K562 (cell line): ENCODE results near the gene MAST3. TPM values are rescaled to one million over a fixed set of nuclear protein-coding genes. Genes with fewer than 3 reads are reported as not detected.
A peak's percentile ranks its signal among the peaks of the same experiment; 100 is the strongest.

ENCODE experiments used
- CUX1 ChIP-seq: fragments of 200-800 bp; sonication (Bioruptor generic); IDR thresholded peaks from 2 replicates; pipeline ENCODE4 v1.6.1; 2016; ENCODE audit warnings: missing genetic modification characterization, missing compliant biosample characterization
- E2F6 ChIP-seq, 2 experiments: IDR thresholded peaks; 2 replicates each; pipeline ENCODE4 v1.6.1; 2011; ENCODE audit warnings: borderline replicate concordance in 1 of 2, control low read depth in 1 of 2, low read depth in 1 of 2, low read length in 1 of 2, mild to moderate bottlenecking in 1 of 2, mixed read lengths in 1 of 2, moderate library complexity in 1 of 2; ENCODE audit not compliant: insufficient read depth in 1 of 2, insufficient read length in 1 of 2, poor library complexity in 1 of 2, severe bottlenecking in 1 of 2; ENCODE audit errors: extremely low read depth in 1 of 2
- FOXJ2 ChIP-seq: fragments of 200-800 bp; sonication (Bioruptor generic); IDR thresholded peaks from 2 replicates; pipeline ENCODE4 v1.6.1; 2016; ENCODE audit warnings: missing genetic modification characterization, missing compliant biosample characterization
- HOXB6 ChIP-seq: fragments of 250-450 bp; sonication (Bioruptor Pico); IDR thresholded peaks from 2 replicates; pipeline ENCODE4 v1.5.1; 2022; ENCODE audit warnings: mild to moderate bottlenecking, borderline replicate concordance
- PREB ChIP-seq: sonication (generic); formaldehyde crosslinking; IDR thresholded peaks from 2 replicates; pipeline ENCODE4 v1.8.1; 2023; ENCODE audit warnings: mild to moderate bottlenecking, missing genetic modification reagents
- PRPF4 ChIP-seq: fragments of 200-400 bp; formaldehyde crosslinking; IDR thresholded peaks from one replicate; pipeline ENCODE4 v1.6.1; 2017; ENCODE audit warnings: low read length, low read depth, mild to moderate bottlenecking; ENCODE audit not compliant: insufficient read depth, poor library complexity, severe bottlenecking
- RAD21 ChIP-seq, 2 experiments: fragments of 250-450 bp in 1 of 2; fragments of 450-650 bp in 1 of 2; sonication (Bioruptor Pico) in 1 of 2; formaldehyde crosslinking in 1 of 2; IDR thresholded peaks in 1 of 2; conservative IDR thresholded peaks in 1 of 2; 2 replicates each; pipeline versions ENCODE4 v1.4.0 to v1.8.0; 2020 to 2022; ENCODE audit warnings: mild to moderate bottlenecking in 2 of 2, moderate library complexity in 1 of 2
- RBBP5 ChIP-seq: fragments of 200-600 bp; sonication (generic); IDR thresholded peaks from 2 replicates; pipeline ENCODE4 v1.6.1; 2012; ENCODE audit warnings: borderline replicate concordance, mild to moderate bottlenecking, low read length, control low read depth, inconsistent platforms; ENCODE audit not compliant: insufficient read depth, poor library complexity, severe bottlenecking
- SP1 ChIP-seq: sonication (generic); formaldehyde crosslinking; IDR thresholded peaks from 2 replicates; pipeline ENCODE4 v1.8.1; 2022; ENCODE audit warnings: mild to moderate bottlenecking, missing genetic modification reagents
- TAF9B ChIP-seq: fragments of 450-650 bp; IDR thresholded peaks from 2 replicates; pipeline ENCODE4 v1.6.1; 2018; ENCODE audit warnings: mild to moderate bottlenecking; ENCODE audit not compliant: partially characterized antibody
- polyA plus RNA-seq, 8 experiments: library from polyadenylated mRNA; depleted of rRNA in 4 of 8; stranded (reverse) in 5 of 8; unstranded in 3 of 8; fragments of >200 nt; fragmentation: Nextera tagmentation in 2 of 8; fragmentation: Illumina TruSeq in 1 of 8; extraction: Ambion mirVana in 2 of 8; extraction: Trizol in 1 of 8; gene quantifications; 2 replicates each; pipeline versions ENCODE4 v1.2.1 to v1.2.3, GENCODE V29; 2011 to 2014; ENCODE audit warnings: inconsistent platforms in 1 of 8, missing spikeins in 1 of 8
- total RNA-seq, 7 experiments: library from RNA; depleted of rRNA in 6 of 7; stranded (reverse); fragments of >200 nt in 6 of 7; fragmentation: Illumina TruSeq in 2 of 7; extraction: Trizol in 2 of 7; gene quantifications; 2 replicates each; pipeline versions ENCODE4 v1.2.1 to v1.2.3, GENCODE V29; 2011 to 2021; ENCODE audit warnings: low replicate concordance in 1 of 7

The MAST3 gene
- total and polyA plus RNA-seq, 9 of the 15 experiments (the other 6 are each of a cell fraction or from before 2014, with no cell fraction given), result 0.94 to 9.9 (median 2.4) TPM

- TF ChIP-seq RBBP5, result no peak
- no peak for TF ChIP-seq FOXJ2 (tag)
- no peak for TF ChIP-seq CUX1 (CRISPR knock-in tag)
- no peak for TF ChIP-seq E2F6 (IDR thresholded peaks at IDR 0.05; ENCODE audit: borderline replicate concordance in 1 of 2, extremely low read depth in 1 of 2, insufficient read depth in 1 of 2, insufficient read length in 1 of 2, low read depth in 1 of 2, low read length in 1 of 2, poor library complexity in 1 of 2, severe bottlenecking in 1 of 2)
- TF ChIP-seq PRPF4, result no peak
- TF ChIP-seq TAF9B, result no peak
- no peak for TF ChIP-seq PREB (CRISPR knock-in tag)
- no peak for TF ChIP-seq HOXB6
- peak; percentile 72 to 91 for TF ChIP-seq RAD21 (CRISPR knock-in tag; conservative IDR thresholded peaks at IDR 0.05 in 1 of 2, IDR thresholded peaks at IDR 0.05 in 1 of 2)
- TF ChIP-seq SP1 (CRISPR knock-in tag), result peak; percentile 51; the same call in 1 of the 2 replicates
Measured at GRCh38 chr19:18112989-18113478, 15.5 kb downstream of the MAST3 start (continued).
